ENCODE data around the gene KRT23.

GRCh38 chr17:40883031-40883430, 54.4 kb downstream of the KRT23 start:
- TF ChIP-seq POLR2AphosphoS5 (IDR thresholded peaks at IDR 0.05; ENCODE audit: borderline replicate concordance, low read depth, low read length) (no peak), EZH2 (IDR thresholded peaks at IDR 0.05) (no peak)
